Activated CD4-positive, CD25-positive, alpha-beta regulatory T cell treated with anti-CD3 and anti-CD28 coated beads, Interleukin-2, amount 50 U/mL, for 72 hours (primary cell): ENCODE measurements around the gene EFCAB9.
"Not testable (repeated sequence)": the region's sequence is repeated elsewhere in the genome, so short reads cannot be mapped to it uniquely, and the experiment has no call there.

Source experiments
- DNase-seq: peaks from one replicate; pipeline ENCODE4 v3.0.0; 2021

The EFCAB9 gene

DNA sequence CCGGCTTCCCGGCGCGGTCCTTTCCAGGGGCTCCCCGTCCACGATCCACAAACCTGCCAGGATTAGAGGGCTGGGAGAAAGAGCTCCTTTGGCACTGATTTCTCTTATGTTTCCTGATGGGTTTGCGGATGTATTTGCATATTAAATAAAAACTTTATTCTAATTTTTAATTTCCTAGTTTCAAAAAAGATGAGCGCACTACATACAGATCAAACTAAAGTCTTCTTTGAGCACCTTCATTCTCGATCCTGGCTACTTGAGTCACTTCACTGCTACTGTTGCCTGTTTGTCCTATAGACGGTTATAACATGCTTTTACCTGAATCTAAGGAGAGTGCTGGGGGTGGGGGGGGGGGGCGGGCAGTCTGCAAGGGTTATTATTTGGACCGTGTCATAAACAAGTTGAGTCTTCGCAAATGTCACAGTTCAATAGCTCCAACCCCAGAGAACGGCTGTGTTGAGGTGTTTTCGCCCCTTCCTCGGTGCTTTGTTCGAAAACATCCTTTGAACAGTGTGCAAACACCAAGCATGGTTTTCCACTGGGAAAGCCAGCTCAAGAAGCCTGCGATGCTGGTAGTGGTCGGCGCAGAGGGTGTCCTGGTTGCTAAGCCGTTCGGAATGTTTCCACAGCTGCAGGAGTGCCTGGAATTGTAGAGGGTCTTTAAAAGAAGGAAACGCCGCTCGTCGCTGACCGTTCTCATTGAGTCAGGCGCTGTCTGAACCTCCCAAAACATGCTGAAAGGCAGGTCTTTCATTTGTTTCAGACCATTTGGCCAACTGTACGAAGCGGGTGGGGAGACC lies 4.9 kb upstream of the EFCAB9 start:
- no peak for DNase-seq

GRCh38 chr5:172189693-172190296 lies 4.2 kb upstream of the EFCAB9 start:
- no peak for DNase-seq

DNA sequence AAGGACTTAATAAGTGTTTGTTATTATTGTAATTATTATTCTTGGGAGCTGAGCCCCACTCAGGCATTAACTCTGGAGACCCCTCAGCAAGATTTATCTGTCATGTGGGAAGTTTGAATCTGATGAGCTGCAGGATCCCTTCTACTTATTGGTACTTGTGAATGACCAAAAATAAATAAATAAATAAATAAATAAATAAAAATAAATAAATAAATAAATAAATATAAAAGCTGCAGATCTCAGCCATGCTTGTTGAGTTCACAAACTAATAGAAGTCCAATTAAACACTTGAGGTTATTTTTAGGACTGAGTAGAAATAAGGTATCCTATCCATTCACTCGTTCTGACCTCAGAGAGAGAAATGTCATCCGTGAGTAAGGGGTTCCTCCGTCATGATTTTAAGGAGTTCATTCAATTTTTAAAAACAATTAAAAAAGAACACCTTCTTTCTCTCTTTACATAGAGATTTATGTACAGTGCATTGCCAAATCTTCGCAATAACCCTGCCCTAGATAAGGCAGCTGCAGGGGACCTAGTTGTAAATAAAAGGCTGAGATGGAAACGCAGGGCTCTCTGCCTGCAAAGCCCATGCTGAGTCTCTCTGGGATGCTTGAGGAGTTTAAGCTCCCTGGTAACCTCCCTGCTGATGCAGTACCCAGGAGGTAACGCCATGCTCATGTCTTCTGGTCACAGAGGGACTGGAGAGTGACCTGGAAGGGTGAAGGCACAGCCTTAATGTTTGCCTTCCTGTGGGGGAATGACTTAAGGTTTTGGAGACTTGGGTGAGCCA lies 1.2 kb downstream of the EFCAB9 start:
- no peak for DNase-seq

DNA sequence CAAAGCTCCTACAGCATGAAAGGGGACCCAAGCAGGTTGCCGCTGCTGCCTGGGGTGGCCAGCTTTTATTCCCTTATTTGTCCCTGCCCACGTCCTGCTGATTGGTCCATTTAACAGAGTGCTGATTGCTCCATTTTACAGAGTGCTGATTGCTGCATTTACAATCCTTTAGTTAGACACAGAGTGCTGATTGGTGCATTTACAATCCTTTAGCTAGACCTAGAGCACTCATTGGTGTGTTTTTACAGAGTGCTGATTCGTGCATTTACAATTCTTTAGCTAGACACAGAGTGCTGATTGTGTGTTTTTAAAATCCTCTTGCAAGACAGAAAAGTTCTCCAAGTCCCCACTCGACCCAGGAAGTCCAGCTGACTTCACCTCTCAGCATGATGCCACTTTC lies 3.8 kb downstream of the EFCAB9 start:
- DNase-seq: not testable (repeated sequence)

GRCh38 chr5:172199446-172199845 lies 5.5 kb downstream of the EFCAB9 start:
- DNase-seq: no peak

DNA sequence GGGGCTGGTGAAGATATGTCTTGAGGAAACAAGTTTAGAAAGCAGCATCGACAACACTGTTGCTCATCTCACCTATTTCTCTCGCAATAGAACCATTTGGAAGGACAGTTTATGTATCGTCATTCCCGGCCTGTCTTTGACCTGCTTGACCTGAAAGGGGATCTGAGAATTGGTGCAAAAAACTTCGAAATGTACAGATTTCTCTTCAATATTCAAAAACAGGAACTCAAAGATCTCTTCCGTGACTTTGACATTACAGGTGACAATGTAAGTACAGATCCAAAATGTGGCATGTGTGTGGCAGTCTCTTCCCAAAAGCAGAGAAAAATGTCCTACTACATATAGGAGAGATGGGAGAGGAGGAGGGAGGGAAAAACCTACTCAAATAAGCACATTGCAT lies 6.5 kb downstream of the EFCAB9 start:
- DNase-seq: no peak

- not testable (repeated sequence) for DNase-seq
Observed at GRCh38 chr5:172205984-172206383, 12.0 kb downstream of the EFCAB9 start.

GRCh38 chr5:172207511-172207910 lies 13.5 kb downstream of the EFCAB9 start:
- no peak for DNase-seq

DNA sequence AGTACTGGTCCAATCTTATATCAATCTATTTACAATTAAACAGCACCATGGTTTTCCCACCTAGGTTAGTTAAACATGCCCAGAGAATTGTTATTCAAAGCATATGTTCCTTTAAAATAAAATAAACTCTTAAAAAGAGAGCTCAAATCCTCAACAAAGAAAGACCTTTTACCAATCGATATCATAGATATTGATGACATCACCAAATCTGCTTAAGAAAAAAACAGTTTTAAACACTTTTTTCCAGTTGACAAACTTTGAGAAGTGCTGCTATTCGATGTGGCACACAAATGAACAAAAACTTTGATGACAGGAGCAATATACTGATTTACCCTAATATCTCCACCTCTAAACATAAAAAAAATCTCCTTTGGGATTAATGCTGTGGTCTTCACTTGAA lies 15.7 kb downstream of the EFCAB9 start:
- DNase-seq: no peak

- no peak for DNase-seq
Observed at GRCh38 chr5:172211676-172212075, 17.7 kb downstream of the EFCAB9 start.

GRCh38 chr5:172213126-172213525 lies 19.2 kb downstream of the EFCAB9 start:
- DNase-seq: no peak

- no peak for DNase-seq
Observed at GRCh38 chr5:172216345-172216744, 22.4 kb downstream of the EFCAB9 start.

DNA sequence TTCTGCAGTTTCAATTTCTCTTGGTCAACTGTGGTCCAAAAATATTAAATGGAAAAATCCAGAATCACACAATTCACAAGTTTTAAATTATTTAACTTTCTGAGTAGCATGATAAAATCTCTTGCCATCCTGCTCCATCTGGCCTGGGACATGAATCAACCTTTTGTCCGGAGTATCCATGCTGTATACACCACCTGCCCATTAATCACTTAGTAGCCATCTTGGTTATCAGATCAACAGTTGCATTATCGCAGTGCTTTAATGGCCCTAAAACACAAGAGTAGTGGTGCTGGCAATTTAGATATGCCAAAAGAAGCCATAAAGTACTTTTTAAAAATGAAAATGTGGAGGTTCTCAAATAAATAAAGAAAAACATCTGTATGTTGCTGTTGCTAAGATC lies 25.3 kb downstream of the EFCAB9 start:
- no peak for DNase-seq

DNA sequence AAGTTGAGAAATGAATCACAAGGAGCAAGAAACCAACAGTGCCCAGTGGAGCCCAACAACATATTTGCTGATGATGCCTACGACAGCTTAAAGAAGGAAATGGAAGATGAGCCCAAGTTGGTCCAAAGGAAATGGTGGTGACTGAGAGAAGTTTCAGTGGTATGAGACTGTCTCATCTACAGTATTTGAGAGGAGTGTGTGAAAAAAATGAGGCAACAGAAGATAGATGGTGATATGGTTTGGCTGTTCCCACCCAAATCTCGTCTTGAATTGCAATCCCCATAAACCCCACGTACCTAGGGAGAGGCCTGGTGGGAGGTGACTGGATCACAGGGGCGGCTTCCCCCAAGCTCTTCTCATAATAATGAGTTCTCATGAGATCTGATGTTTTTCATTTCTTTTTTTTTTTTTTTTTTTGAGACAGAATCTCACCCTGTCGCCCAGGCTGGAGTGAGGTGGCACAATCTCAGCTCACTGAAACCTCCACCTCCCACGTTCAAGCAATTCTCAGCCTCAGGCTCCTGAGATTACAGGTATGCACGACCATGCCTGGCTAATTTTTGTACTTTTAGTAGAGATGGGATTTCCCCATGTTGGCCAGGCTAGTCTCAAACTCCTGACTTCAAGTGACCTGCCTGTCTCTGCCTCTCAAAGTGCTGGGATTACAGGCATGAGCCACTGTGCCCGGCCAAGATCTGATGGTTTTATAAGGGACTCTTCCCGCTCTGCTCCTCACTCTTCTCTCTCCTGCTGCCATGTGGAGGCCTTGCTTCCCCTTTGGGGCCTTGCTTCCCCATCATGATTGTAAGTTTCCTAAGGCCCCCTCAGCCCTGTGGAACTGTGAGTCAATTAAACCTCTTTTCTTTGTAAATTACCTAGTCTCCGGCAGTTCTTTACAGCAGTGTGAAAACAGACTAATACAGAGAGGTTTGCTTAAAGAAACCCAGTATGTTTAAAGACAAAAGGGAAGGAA lies 30.2 kb downstream of the EFCAB9 start:
- DNase-seq: peak; percentile 33

DNA sequence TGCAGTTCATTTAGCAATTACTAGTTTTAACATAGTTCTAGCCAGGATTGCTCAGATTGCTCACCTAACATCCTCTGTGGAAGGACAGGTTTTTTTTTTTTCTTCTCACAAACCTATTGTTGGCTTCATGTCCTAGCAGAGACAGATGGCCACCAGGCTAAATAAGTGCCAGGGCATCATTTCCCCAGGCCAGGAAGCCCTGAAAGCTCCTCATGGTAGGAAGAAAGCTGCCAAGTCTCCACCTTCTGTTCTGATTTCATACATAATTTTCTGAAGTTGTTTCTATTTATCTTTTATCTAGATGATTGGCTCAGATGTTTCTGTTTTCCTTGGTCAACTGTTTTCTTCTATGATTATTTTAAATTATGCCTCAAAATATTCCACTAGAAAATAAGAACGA lies 31.0 kb downstream of the EFCAB9 start:
- no peak for DNase-seq

- DNase-seq: no peak
Observed at GRCh38 chr5:172229904-172230303, 35.9 kb downstream of the EFCAB9 start.

- DNase-seq: no peak
Observed at GRCh38 chr5:172234031-172234430, 40.1 kb downstream of the EFCAB9 start.

DNA sequence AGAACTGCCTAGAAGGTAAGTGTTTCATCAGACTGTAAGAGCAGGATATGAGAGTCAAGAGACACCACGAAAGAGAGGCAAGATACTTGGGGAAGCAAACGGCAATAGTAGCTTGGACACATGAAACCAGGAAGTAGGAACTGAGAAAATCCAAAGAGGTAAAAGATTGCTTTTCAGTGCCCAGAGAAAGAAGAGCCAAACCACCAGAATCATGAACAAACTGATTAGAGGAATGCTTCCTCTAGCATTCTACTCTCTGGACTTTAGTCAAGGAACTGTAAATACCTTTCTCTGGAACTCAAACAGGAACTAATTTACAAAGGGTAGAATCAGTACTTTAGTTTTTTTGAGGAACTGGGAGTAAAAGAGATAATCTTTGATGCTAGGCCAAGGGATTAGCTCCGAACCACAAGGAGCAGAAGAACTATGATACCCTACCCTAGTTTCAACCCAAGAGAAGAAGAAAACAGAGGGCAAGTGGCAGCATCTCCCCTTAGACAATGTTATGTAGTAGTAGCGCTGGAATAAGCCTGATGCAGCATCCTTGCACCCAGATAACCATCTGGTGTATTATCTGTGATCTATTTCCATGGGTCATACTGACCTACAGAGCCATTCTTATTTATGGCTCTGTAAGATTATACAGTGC lies 41.3 kb downstream of the EFCAB9 start:
- no peak for DNase-seq

- DNase-seq: no peak
Observed at GRCh38 chr5:172235827-172236736, 42.1 kb downstream of the EFCAB9 start.

GRCh38 chr5:172238334-172238733 lies 44.4 kb downstream of the EFCAB9 start:
- no peak for DNase-seq

- no peak for DNase-seq
Observed at GRCh38 chr5:172243302-172243701, 49.3 kb downstream of the EFCAB9 start.
